Muscle of leg (tissue), 11 donors: ENCODE results near the gene MRRF. TPM values are rescaled to one million over a fixed set of nuclear protein-coding genes. Genes with fewer than 3 reads are reported as not detected.

Experiments used
- DNase-seq: peaks from one replicate; pipeline ENCODE4 v3.0.0; 2013
- H3K27ac ChIP-seq: one replicate; pipeline ENCODE4 v1.5.1; 2013; ENCODE audit warnings: mild to moderate bottlenecking, low read length, control low read depth
- H3K27me3 ChIP-seq: one replicate; pipeline ENCODE4 v1.6.1; 2013; ENCODE audit warnings: low read length; ENCODE audit not compliant: control insufficient read depth, insufficient read depth
- H3K36me3 ChIP-seq: one replicate; pipeline ENCODE4 v1.6.1; 2013; ENCODE audit warnings: low read length; ENCODE audit not compliant: control insufficient read depth, insufficient read depth
- H3K4me1 ChIP-seq: one replicate; pipeline ENCODE4 v1.6.1; 2013; ENCODE audit warnings: low read length; ENCODE audit not compliant: control insufficient read depth, insufficient read depth
- H3K4me3 ChIP-seq: one replicate; pipeline ENCODE4 v1.5.1; 2013; ENCODE audit warnings: low read length, control low read depth
- H3K9me3 ChIP-seq: replicated peaks from 2 replicates; pipeline ENCODE4 v1.6.1; 2013; ENCODE audit warnings: low read depth, low read length; ENCODE audit not compliant: control insufficient read depth
- WGBS: methylation state at CpG from one replicate; pipeline ENCODE4 v1.1.5; 2013; ENCODE audit warnings: missing lambda C conversion rate; ENCODE audit not compliant: insufficient coverage; 5-methylcytosine and 5-hydroxymethylcytosine counted together
- polyA plus RNA-seq, 8 donors: library from polyadenylated mRNA; unstranded; fragments of 120-200 nt; gene quantifications; one replicate each; pipeline versions ENCODE4 v1.2.1 to v1.2.3, GENCODE V29; 2013; ENCODE audit warnings: inconsistent platforms in 1 of 8, low replicate concordance in 1 of 8; ENCODE audit not compliant: insufficient read length in 8 of 8, insufficient read depth in 1 of 8
- total RNA-seq: library from RNA; stranded (reverse); fragments of 120-200 nt; gene quantifications from one replicate; pipeline ENCODE4 v1.2.4, GENCODE V29; 2013

Gene MRRF
- total and polyA plus RNA-seq, 9 donors, result 24.2 to 31.3 (median 27.4) TPM

GRCh38 chr9:122338536-122338935 is 73.9 kb downstream of the MRRF start:
- peaks cover 24% of the 10 kb centered on the region for H3K4me1 ChIP-seq
- no peak overlapping the region for H3K4me3 ChIP-seq
- H3K27ac ChIP-seq, result no peak overlapping the region
- DNase-seq, result no peak
- WGBS, result 66% methylated on average over 3 of the region's 6 CpGs
- peaks cover 8% of the 10 kb centered on the region for H3K27me3 ChIP-seq
- no peaks in the 10 kb centered on the region for H3K36me3 ChIP-seq
- no peaks in the 10 kb centered on the region for H3K9me3 ChIP-seq

- no peak for DNase-seq
- Histone ChIP-seq H3K27ac (peak overlapping the region; percentile 13), H3K27me3 (peaks cover 8% of the 10 kb centered on the region), H3K9me3 (no peaks in the 10 kb centered on the region), H3K4me3 (no peak overlapping the region), H3K4me1 (peaks cover 22% of the 10 kb centered on the region), H3K36me3 (no peaks in the 10 kb centered on the region)
- WGBS, result 50% methylated on average over 1 of the region's 3 CpGs
These were observed 74.3 kb downstream of the MRRF start for GRCh38 chr9:122338994-122339393.

GRCh38 chr9:122339579-122339978 is 74.9 kb downstream of the MRRF start:
- WGBS, result 59% methylated on average over 3 of the region's 5 CpGs
- Histone ChIP-seq H3K4me3 (no peak overlapping the region), H3K9me3 (no peaks in the 10 kb centered on the region), H3K27ac (peak overlapping the region; percentile 13), H3K4me1 (peaks cover 22% of the 10 kb centered on the region), H3K36me3 (no peaks in the 10 kb centered on the region), H3K27me3 (peaks cover 8% of the 10 kb centered on the region)
- no peak for DNase-seq

- WGBS, result no CpG with 5 or more reads among the region's 6 CpGs
- Histone ChIP-seq H3K4me3 (no peak overlapping the region), H3K4me1 (peaks cover 22% of the 10 kb centered on the region), H3K27me3 (peaks cover 8% of the 10 kb centered on the region), H3K9me3 (no peaks in the 10 kb centered on the region), H3K36me3 (no peaks in the 10 kb centered on the region), H3K27ac (peak overlapping the region; percentile 69)
- peak; percentile 37 for DNase-seq
These were observed 75.5 kb downstream of the MRRF start for GRCh38 chr9:122340161-122340560.

GRCh38 chr9:122342323-122343050 is 77.8 kb downstream of the MRRF start:
- no peak overlapping the region for H3K4me3 ChIP-seq
- H3K9me3 ChIP-seq, result no peaks in the 10 kb centered on the region
- 57% methylated on average over 7 of the region's 15 CpGs for whole genome bisulfite sequencing

GRCh38 chr9:122346478-122347347 is 82.0 kb downstream of the MRRF start:
- H3K4me1 ChIP-seq, result peaks cover 15% of the 10 kb centered on the region
- 2% methylated on average over 90 of the region's 90 CpGs for WGBS
- H3K4me3 ChIP-seq, result peak overlapping the region; percentile 42
- H3K27ac ChIP-seq, result peak overlapping the region; percentile 75
- peak; percentile 58 for DNase-seq
- H3K9me3 ChIP-seq, result no peaks in the 10 kb centered on the region
- H3K36me3 ChIP-seq, result no peaks in the 10 kb centered on the region
- peaks cover 16% of the 10 kb centered on the region for H3K27me3 ChIP-seq

More at GRCh38 chr9:122342323-122343050, 77.8 kb downstream of the MRRF start:
- DNase-seq, result no peak
- peaks cover 21% of the 10 kb centered on the region for H3K4me1 ChIP-seq
- peaks cover 6% of the 10 kb centered on the region for H3K27me3 ChIP-seq
- H3K36me3 ChIP-seq, result no peaks in the 10 kb centered on the region
- H3K27ac ChIP-seq, result no peak overlapping the region

- H3K4me3 ChIP-seq, result peak overlapping the region; percentile 42
- H3K9me3 ChIP-seq, result no peaks in the 10 kb centered on the region
- WGBS, result 47% methylated on average over 9 of the region's 16 CpGs
- peaks cover 16% of the 10 kb centered on the region for H3K27me3 ChIP-seq
- H3K27ac ChIP-seq, result peak overlapping the region; percentile 75
- H3K36me3 ChIP-seq, result no peaks in the 10 kb centered on the region
- peaks cover 15% of the 10 kb centered on the region for H3K4me1 ChIP-seq
- peak; percentile 30 for DNase-seq
These were observed 82.9 kb downstream of the MRRF start for GRCh38 chr9:122347348-122348287.

- DNase-seq, result no peak
- 22% methylated on average over 10 of the region's 12 CpGs for WGBS
These were observed 83.7 kb downstream of the MRRF start for GRCh38 chr9:122348288-122348777.

GRCh38 chr9:122348791-122349190 is 84.1 kb downstream of the MRRF start:
- Histone ChIP-seq H3K36me3 (no peaks in the 10 kb centered on the region), H3K9me3 (no peaks in the 10 kb centered on the region), H3K4me3 (no peak overlapping the region), H3K4me1 (peaks cover 15% of the 10 kb centered on the region), H3K27me3 (peaks cover 16% of the 10 kb centered on the region), H3K27ac (no peak overlapping the region)
- WGBS, result 100% methylated on average over 1 of the region's 2 CpGs
- DNase-seq, result no peak

More at GRCh38 chr9:122348288-122348777, 83.7 kb downstream of the MRRF start:
- Histone ChIP-seq H3K27me3 (peaks cover 16% of the 10 kb centered on the region), H3K36me3 (no peaks in the 10 kb centered on the region), H3K9me3 (no peaks in the 10 kb centered on the region), H3K27ac (peak overlapping the region; percentile 23), H3K4me3 (no peak overlapping the region), H3K4me1 (peaks cover 15% of the 10 kb centered on the region)
